ES-I3 (cell line): ENCODE results near the gene CFHR3.
"Not testable (repeated sequence)": the region's sequence is repeated elsewhere in the genome, so short reads cannot be mapped to it uniquely, and the experiment has no call there.

ENCODE experiments used
- H3K36me3 ChIP-seq: 2 replicates; pipeline ENCODE4 v1.6.1; 2013; ENCODE audit warnings: mild to moderate bottlenecking, low read length, control low read depth, moderate library complexity; ENCODE audit not compliant: insufficient read depth
- H3K4me1 ChIP-seq: 2 replicates; pipeline ENCODE4 v1.6.1; 2013; ENCODE audit warnings: mild to moderate bottlenecking, control low read depth, low read length; ENCODE audit not compliant: insufficient read depth
- H3K9ac ChIP-seq: 2 replicates; pipeline ENCODE4 v1.6.1; 2013; ENCODE audit warnings: low read depth, mild to moderate bottlenecking, low read length, moderate library complexity
- H3K9me3 ChIP-seq: 2 replicates; pipeline ENCODE4 v1.6.1; 2013; ENCODE audit warnings: mild to moderate bottlenecking, low read length, moderate library complexity; ENCODE audit not compliant: control insufficient read depth, insufficient read depth

CFHR3 gene

GRCh38 chr1:196774603-196775002 is at the start of gene CFHR3:
Gene CFHR3 (plus strand): TSS chr1:196774840. CDS start chr1:196774887, 47 bp downstream.
- Histone ChIP-seq H3K4me1 (no peaks in the 10 kb centered on the region), H3K9me3 (no peaks in the 10 kb centered on the region), H3K9ac (no peak within 1 kb of the TSS), H3K36me3 (no peaks in the 10 kb centered on the region)

- no peaks in the 10 kb centered on the region for H3K9me3 ChIP-seq
- no peaks in the 10 kb centered on the region for H3K36me3 ChIP-seq
- no peak overlapping the region for H3K9ac ChIP-seq
- H3K4me1 ChIP-seq, result peaks cover 2% of the 10 kb centered on the region; the same call in 1 of the 2 replicates
These were observed 42.1 kb upstream of the CFHR3 start for GRCh38 chr1:196732526-196732925.

GRCh38 chr1:196733091-196733970 is 41.3 kb upstream of the CFHR3 start:
- H3K9ac ChIP-seq, result no peak overlapping the region
- no peaks in the 10 kb centered on the region for H3K9me3 ChIP-seq
- H3K4me1 ChIP-seq, result peaks cover 2% of the 10 kb centered on the region; the same call in 1 of the 2 replicates
- H3K36me3 ChIP-seq, result no peaks in the 10 kb centered on the region

GRCh38 chr1:196734006-196734405 is 40.6 kb upstream of the CFHR3 start:
- H3K9ac ChIP-seq, result no peak overlapping the region

GRCh38 chr1:196734460-196734859 is 40.2 kb upstream of the CFHR3 start:
- no peak overlapping the region for H3K9ac ChIP-seq
- H3K9me3 ChIP-seq, result 0 out of 2 replicates have a peak, but pooled peaks cover 2% of the 10 kb centered on the region
- peaks cover 2% of the 10 kb centered on the region; the same call in 1 of the 2 replicates for H3K4me1 ChIP-seq
- H3K36me3 ChIP-seq, result no peaks in the 10 kb centered on the region

More at GRCh38 chr1:196734006-196734405, 40.6 kb upstream of the CFHR3 start:
- 0 out of 2 replicates have a peak, but pooled peaks cover 2% of the 10 kb centered on the region for H3K9me3 ChIP-seq
- H3K36me3 ChIP-seq, result no peaks in the 10 kb centered on the region
- H3K4me1 ChIP-seq, result peaks cover 2% of the 10 kb centered on the region; the same call in 1 of the 2 replicates

GRCh38 chr1:196738730-196739129 is 35.9 kb upstream of the CFHR3 start:
- Histone ChIP-seq H3K4me1 (peaks cover 2% of the 10 kb centered on the region; the same call in 1 of the 2 replicates), H3K36me3 (no peaks in the 10 kb centered on the region), H3K9me3 (0 out of 2 replicates have a peak, but pooled peaks cover 2% of the 10 kb centered on the region), H3K9ac (no peak overlapping the region)

- H3K9me3 ChIP-seq, result not testable (repeated sequence)
These were observed 31.4 kb upstream of the CFHR3 start for GRCh38 chr1:196743244-196743643.

GRCh38 chr1:196765019-196765740 is 9.5 kb upstream of the CFHR3 start:
- not testable (repeated sequence) for H3K4me1 ChIP-seq, H3K9ac ChIP-seq, H3K36me3 ChIP-seq, H3K9me3 ChIP-seq

More at GRCh38 chr1:196743244-196743643, 31.4 kb upstream of the CFHR3 start:
- not testable (repeated sequence) for H3K4me1 ChIP-seq, H3K36me3 ChIP-seq, H3K9ac ChIP-seq

- H3K9ac ChIP-seq, H3K4me1 ChIP-seq, H3K9me3 ChIP-seq, H3K36me3 ChIP-seq: not testable (repeated sequence)
These were observed 4.8 kb upstream of the CFHR3 start for GRCh38 chr1:196769823-196770222.

- no peaks in the 10 kb centered on the region for H3K9me3 ChIP-seq
- no peaks in the 10 kb centered on the region for H3K36me3 ChIP-seq
- no peak overlapping the region for H3K9ac ChIP-seq
- no peaks in the 10 kb centered on the region for H3K4me1 ChIP-seq
These were observed 927 bp upstream of the CFHR3 start for GRCh38 chr1:196773713-196774112.

GRCh38 chr1:196774175-196774574 is 465 bp upstream of the CFHR3 start:
- H3K9me3 ChIP-seq, result no peaks in the 10 kb centered on the region

GRCh38 chr1:196777603-196778002 is 3.0 kb downstream of the CFHR3 start:
- H3K9me3 ChIP-seq, result no peaks in the 10 kb centered on the region
- H3K36me3 ChIP-seq, result no peaks in the 10 kb centered on the region
- H3K9ac ChIP-seq, result no peak overlapping the region
- no peaks in the 10 kb centered on the region for H3K4me1 ChIP-seq

More at GRCh38 chr1:196774175-196774574, 465 bp upstream of the CFHR3 start:
- no peaks in the 10 kb centered on the region for H3K36me3 ChIP-seq
- no peaks in the 10 kb centered on the region for H3K4me1 ChIP-seq
- H3K9ac ChIP-seq, result no peak overlapping the region

GRCh38 chr1:196779093-196779492 is 4.5 kb downstream of the CFHR3 start:
- no peak overlapping the region for H3K9ac ChIP-seq
- H3K9me3 ChIP-seq, result no peaks in the 10 kb centered on the region
- no peaks in the 10 kb centered on the region for H3K4me1 ChIP-seq
- no peaks in the 10 kb centered on the region for H3K36me3 ChIP-seq

GRCh38 chr1:196791252-196791651 is 16.6 kb downstream of the CFHR3 start:
- H3K9ac ChIP-seq, H3K36me3 ChIP-seq, H3K4me1 ChIP-seq, H3K9me3 ChIP-seq: not testable (repeated sequence)
